Sigmoid colon (tissue), 7 donors: ENCODE results near the gene FOXP1. TPM values are rescaled to one million over a fixed set of nuclear protein-coding genes. Genes with fewer than 3 reads are reported as not detected.

ENCODE experiments used
- DNase-seq: peaks from one replicate; pipeline ENCODE4 v3.0.0-alpha.2; 2019
- H3K27ac ChIP-seq, 4 donors: fragments of 200-600 bp; sonication (generic); one replicate each; pipeline ENCODE4 v1.5.1; 2016 to 2019; ENCODE audit warnings: mild to moderate bottlenecking in 1 of 4
- H3K27me3 ChIP-seq, 3 donors: fragments of 200-600 bp; sonication (generic); one replicate each; pipeline ENCODE4 v1.5.1; 2019; ENCODE audit warnings: mild to moderate bottlenecking in 1 of 3
- H3K36me3 ChIP-seq, 4 donors: fragments of 200-600 bp; sonication (generic); one replicate each; pipeline ENCODE4 v1.5.1; 2016 to 2019
- H3K4me1 ChIP-seq, 4 donors: fragments of 200-600 bp; sonication (generic); one replicate each; pipeline ENCODE4 v1.5.1; 2017 to 2019
- H3K4me3 ChIP-seq, 4 donors: fragments of 200-600 bp; sonication (generic); one replicate each; pipeline ENCODE4 v1.5.1; 2017 to 2019; ENCODE audit warnings: mild to moderate bottlenecking in 2 of 4, moderate library complexity in 1 of 4
- H3K9me3 ChIP-seq, 4 donors: fragments of 200-600 bp in 3 of 4; sonication (generic) in 3 of 4; one replicate each; pipeline versions ENCODE4 v1.5.1 to v1.6.1; 2013 to 2019
- CTCF ChIP-seq, 4 experiments: fragments of 450-650 bp in 3 of 4; fragments of 200-600 bp in 1 of 4; IDR thresholded peaks; one replicate each; pipeline ENCODE4 v1.5.1; 2016 to 2019; ENCODE audit warnings: antibody characterized with exemption in 4 of 4, mild to moderate bottlenecking in 3 of 4, moderate library complexity in 2 of 4
- EP300 ChIP-seq, 4 donors: sonication (generic); formaldehyde crosslinking; IDR thresholded peaks; one replicate each; pipeline ENCODE4 v1.6.1; 2017; ENCODE audit warnings: antibody characterized with exemption in 4 of 4
- POLR2A ChIP-seq, 2 donors: fragments of 450-650 bp; IDR thresholded peaks; one replicate each; pipeline ENCODE4 v1.6.1; 2016; ENCODE audit warnings: antibody characterized with exemption in 2 of 2, mild to moderate bottlenecking in 2 of 2, moderate library complexity in 2 of 2
- POLR2AphosphoS5 ChIP-seq, 4 donors: sonication (generic); formaldehyde crosslinking; IDR thresholded peaks; one replicate each; pipeline ENCODE4 v1.6.1; 2017; ENCODE audit warnings: antibody characterized with exemption in 4 of 4
- whole genome bisulfite sequencing, 2 donors: extraction: QIAGEN DNeasy Blood & Tissue Kit; methylation state at CpG; one replicate each; pipeline ENCODE4 v1.1.7; 2013; 5-methylcytosine and 5-hydroxymethylcytosine counted together
- intact Hi-C: fragments of 100-400 bp; cut with DNase I; formaldehyde crosslinking; loops from one replicate; pipeline ENCODE4 v1.15.1; 2023
- polyA plus RNA-seq, 3 donors: library from polyadenylated mRNA; stranded (reverse); fragments of 200-250 nt; gene quantifications; one replicate each; pipeline ENCODE4 v1.2.3, GENCODE V29; 2013
- total RNA-seq, 4 donors: library from RNA; depleted of rRNA; stranded (reverse); fragments of >200 nt; gene quantifications; one replicate each; pipeline ENCODE4 v1.1.0, GENCODE V29; 2016
- donor health status: healthy with polysubstance abuse.
- donor health status: Bipolar disorder and iron deficiency.
- donor health status: healthy.

The FOXP1 gene
- total and polyA plus RNA-seq, 7 donors: 13.8 to 232 (median 139) TPM

GRCh38 chr3:71360180-71360579, 223.3 kb downstream of the FOXP1 start:
- no peak for DNase-seq
- intact Hi-C loops: no loop called here
- Histone ChIP-seq H3K27ac (no peak overlapping the region), H3K4me3 (no peak overlapping the region), H3K27me3 (no peaks in the 10 kb centered on the region), H3K36me3 (no peaks in the 10 kb centered on the region), H3K4me1 (peaks cover 0 to 15% (median 6%) of the 10 kb centered on the region in 4 donors), H3K9me3 (no peaks in the 10 kb centered on the region)
- 80 to 94% methylated on average over 4 of the region's 4 CpGs for WGBS, 2 donors
- TF ChIP-seq EP300 (IDR thresholded peaks at IDR 0.05) (no peak), CTCF (IDR thresholded peaks at IDR 0.05) (no peak), POLR2AphosphoS5 (IDR thresholded peaks at IDR 0.05) (no peak), POLR2A (IDR thresholded peaks at IDR 0.05) (no peak)

GRCh38 chr3:71358243-71358642, 225.3 kb downstream of the FOXP1 start:
- Histone ChIP-seq H3K27me3 (no peaks in the 10 kb centered on the region), H3K9me3 (no peaks in the 10 kb centered on the region), H3K36me3 (no peaks in the 10 kb centered on the region), H3K27ac (no peak overlapping the region), H3K4me3 (no peak overlapping the region), H3K4me1 (peaks cover 0 to 15% (median 6%) of the 10 kb centered on the region in 4 donors)
- no peak for TF ChIP-seq EP300 (IDR thresholded peaks at IDR 0.05)
- no peak for TF ChIP-seq POLR2AphosphoS5 (IDR thresholded peaks at IDR 0.05)
- no peak for TF ChIP-seq POLR2A (IDR thresholded peaks at IDR 0.05)
- TF ChIP-seq CTCF (IDR thresholded peaks at IDR 0.05): no peak
- 87 to 93% methylated on average over 8 of the region's 8 CpGs for WGBS, 2 donors
- intact Hi-C loops: no loop called here
- DNase-seq: no peak

DNA sequence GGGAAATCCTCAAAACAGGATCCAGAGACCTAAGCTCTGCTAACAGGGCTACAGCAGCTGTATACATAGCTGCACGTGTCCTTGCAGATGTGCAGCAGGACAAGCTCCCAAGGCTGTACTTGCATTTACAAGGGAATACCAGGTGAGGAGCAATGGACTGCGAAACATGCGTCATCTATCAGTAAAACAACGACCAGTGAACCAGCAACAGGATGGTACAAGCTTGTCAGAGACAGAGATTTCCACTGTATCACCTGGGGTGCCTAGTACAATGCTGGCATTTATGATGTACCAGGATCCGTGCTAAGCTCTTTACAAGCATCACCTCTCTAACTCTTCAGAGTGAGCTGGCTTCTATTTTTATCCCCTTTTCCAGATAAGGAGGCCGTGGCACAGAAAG, 227.3 kb downstream of the FOXP1 start:
- 73 to 83% methylated on average over 6 of the region's 6 CpGs for WGBS, 2 donors
- intact Hi-C loops: no loop called here
- H3K4me1 ChIP-seq: peaks cover 0 to 9% (median 7%) of the 10 kb centered on the region in 4 donors

GRCh38 chr3:71355862-71356261, 227.7 kb downstream of the FOXP1 start:
- H3K4me3 ChIP-seq: no peak overlapping the region
- no peak overlapping the region for H3K27ac ChIP-seq
- H3K36me3 ChIP-seq: no peaks in the 10 kb centered on the region
- intact Hi-C loops: no loop called here
- peaks cover 0 to 11% (median 7%) of the 10 kb centered on the region in 4 donors for H3K4me1 ChIP-seq
- TF ChIP-seq POLR2AphosphoS5 (IDR thresholded peaks at IDR 0.05) (no peak), EP300 (IDR thresholded peaks at IDR 0.05) (no peak)
- no peaks in the 10 kb centered on the region for H3K9me3 ChIP-seq
- DNase-seq: no peak
- WGBS, 2 donors: 72 to 84% methylated on average over 7 of the region's 7 CpGs
- H3K27me3 ChIP-seq: no peaks in the 10 kb centered on the region

More for the DNA sequence above, 227.3 kb downstream of the FOXP1 start:
- Histone ChIP-seq H3K27me3 (no peaks in the 10 kb centered on the region), H3K4me3 (no peak overlapping the region), H3K9me3 (no peaks in the 10 kb centered on the region), H3K36me3 (no peaks in the 10 kb centered on the region), H3K27ac (no peak overlapping the region)
- TF ChIP-seq POLR2A (IDR thresholded peaks at IDR 0.05) (no peak), EP300 (IDR thresholded peaks at IDR 0.05) (no peak), CTCF (IDR thresholded peaks at IDR 0.05) (no peak), POLR2AphosphoS5 (IDR thresholded peaks at IDR 0.05) (no peak)
- no peak for DNase-seq

- Histone ChIP-seq H3K36me3 (no peaks in the 10 kb centered on the region), H3K9me3 (no peaks in the 10 kb centered on the region), H3K27ac (no peak overlapping the region), H3K27me3 (no peaks in the 10 kb centered on the region), H3K4me3 (no peak overlapping the region), H3K4me1 (peaks cover 0 to 12% (median 5%) of the 10 kb centered on the region in 4 donors)
- no peak for DNase-seq
- intact Hi-C loops: no loop called here
- TF ChIP-seq POLR2AphosphoS5 (IDR thresholded peaks at IDR 0.05) (no peak), POLR2A (IDR thresholded peaks at IDR 0.05) (no peak), CTCF (IDR thresholded peaks at IDR 0.05) (no peak), EP300 (IDR thresholded peaks at IDR 0.05) (no peak)
- 60 to 68% methylated on average over 5 of the region's 5 CpGs for WGBS, 2 donors
Measured at GRCh38 chr3:71355037-71355436, 228.5 kb downstream of the FOXP1 start.
